NCI-H146 (cell line): ENCODE results near the gene PCDHGC3.

ENCODE experiments used
- DNase-seq: peaks from one replicate; lab custom pipeline; 2025; lab: John Stamatoyannopoulos, UW

Gene PCDHGC3

GRCh38 chr5:141508440-141508797 lies 32.7 kb downstream of the PCDHGC3 start:
- no peak for DNase-seq

- DNase-seq = no peak
These were observed 33.2 kb downstream of the PCDHGC3 start for GRCh38 chr5:141508798-141509611.

GRCh38 chr5:141510160-141510559 lies 34.4 kb downstream of the PCDHGC3 start:
- no peak for DNase-seq

DNA sequence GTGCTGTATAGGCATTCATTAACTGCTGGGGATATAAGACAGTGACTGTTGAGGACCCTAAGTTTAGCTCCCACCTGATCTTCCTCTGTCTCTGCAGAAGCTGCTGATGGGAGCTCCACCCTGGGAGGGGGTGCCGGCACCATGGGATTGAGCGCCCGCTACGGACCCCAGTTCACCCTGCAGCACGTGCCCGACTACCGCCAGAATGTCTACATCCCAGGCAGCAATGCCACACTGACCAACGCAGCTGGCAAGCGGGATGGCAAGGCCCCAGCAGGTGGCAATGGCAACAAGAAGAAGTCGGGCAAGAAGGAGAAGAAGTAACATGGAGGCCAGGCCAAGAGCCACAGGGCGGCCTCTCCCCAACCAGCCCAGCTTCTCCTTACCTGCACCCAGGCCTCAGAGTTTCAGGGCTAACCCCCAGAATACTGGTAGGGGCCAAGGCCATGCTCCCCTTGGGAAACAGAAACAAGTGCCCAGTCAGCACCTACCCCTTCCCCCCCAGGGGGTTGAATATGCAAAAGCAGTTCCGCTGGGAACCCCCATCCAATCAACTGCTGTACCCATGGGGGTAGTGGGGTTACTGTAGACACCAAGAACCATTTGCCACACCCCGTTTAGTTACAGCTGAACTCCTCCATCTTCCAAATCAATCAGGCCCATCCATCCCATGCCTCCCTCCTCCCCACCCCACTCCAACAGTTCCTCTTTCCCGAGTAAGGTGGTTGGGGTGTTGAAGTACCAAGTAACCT lies 35.3 kb downstream of the PCDHGC3 start:
- no peak for DNase-seq

- DNase-seq = no peak
These were observed 36.1 kb downstream of the PCDHGC3 start for GRCh38 chr5:141511771-141512325.

DNA sequence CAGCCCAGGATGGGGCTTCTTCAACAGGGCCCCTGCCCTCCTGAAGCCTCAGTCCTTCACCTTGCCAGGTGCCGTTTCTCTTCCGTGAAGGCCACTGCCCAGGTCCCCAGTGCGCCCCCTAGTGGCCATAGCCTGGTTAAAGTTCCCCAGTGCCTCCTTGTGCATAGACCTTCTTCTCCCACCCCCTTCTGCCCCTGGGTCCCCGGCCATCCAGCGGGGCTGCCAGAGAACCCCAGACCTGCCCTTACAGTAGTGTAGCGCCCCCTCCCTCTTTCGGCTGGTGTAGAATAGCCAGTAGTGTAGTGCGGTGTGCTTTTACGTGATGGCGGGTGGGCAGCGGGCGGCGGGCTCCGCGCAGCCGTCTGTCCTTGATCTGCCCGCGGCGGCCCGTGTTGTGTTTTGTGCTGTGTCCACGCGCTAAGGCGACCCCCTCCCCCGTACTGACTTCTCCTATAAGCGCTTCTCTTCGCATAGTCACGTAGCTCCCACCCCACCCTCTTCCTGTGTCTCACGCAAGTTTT lies 36.7 kb downstream of the PCDHGC3 start:
- peak; percentile 84 for DNase-seq

DNA sequence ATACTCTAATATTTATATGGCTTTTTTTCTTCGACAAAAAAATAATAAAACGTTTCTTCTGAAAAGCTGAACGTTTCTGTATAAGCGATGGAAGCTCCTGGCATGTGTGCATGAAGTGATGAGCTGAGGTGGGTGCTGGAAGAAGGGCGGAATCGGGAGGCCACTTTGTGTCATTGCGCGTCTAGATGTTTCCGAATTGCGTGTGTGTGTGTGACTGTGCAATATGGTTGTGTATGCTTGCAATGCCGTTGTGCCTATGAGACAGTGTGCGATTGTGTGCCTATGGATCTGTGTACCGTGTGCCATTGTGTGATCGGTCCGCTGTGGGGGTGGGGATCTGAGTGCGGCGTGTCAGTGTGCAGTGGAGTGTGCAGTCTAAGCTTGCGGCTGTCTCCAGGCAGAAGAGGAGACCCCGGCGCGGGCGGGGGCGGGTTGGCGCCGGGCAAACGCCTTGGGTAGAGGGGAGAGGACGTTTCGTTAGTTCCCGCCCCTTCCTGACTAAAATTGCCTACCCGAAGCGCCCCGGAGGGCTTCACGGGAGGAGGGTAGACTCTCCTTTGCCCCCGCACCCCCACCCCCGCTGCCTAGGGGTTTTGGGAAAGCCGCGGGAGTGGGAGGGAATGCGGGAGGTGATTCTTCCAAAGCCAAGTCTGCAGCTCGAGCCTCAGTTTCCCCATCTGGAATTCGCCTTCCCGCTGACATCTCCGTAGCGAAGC lies 37.3 kb downstream of the PCDHGC3 start:
- peak; percentile 59 for DNase-seq

DNA sequence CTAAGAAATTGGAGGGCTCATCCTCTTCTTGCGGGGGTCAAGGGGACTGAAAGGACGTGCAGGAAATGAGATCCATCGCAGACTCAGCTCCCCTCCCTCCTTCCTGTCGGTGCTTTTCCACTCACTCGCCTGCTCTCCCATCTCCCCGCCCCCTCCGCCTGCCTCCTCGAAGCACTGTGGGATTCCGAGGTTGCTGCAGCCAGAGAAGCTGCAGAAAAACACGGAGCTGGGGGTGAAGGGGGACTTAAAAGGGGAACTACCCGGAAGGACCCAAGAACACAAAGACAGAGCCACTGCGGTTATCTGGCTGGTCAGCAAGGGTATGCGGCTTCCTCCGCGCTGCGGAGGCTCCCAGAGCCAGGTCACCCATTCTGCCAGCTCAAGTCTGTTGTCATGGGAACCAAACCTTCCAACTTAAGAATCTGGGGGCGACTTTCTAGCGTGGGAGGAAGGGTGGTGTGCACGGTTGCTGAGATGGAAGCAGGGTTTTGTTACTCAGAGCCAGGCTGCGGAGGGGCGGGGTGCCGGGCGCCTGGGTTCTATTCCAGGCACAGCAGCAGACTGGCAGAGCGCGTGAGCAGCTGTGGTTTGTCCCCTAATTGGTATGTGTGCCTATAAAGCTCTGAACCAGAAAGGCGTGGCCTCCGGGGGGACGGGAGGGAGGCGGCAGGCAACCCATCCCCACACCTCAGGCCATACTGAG lies 38.0 kb downstream of the PCDHGC3 start:
- peak; percentile 79 for DNase-seq

GRCh38 chr5:141514330-141515133 lies 38.8 kb downstream of the PCDHGC3 start:
- no peak for DNase-seq

- DNase-seq = no peak
These were observed 39.4 kb downstream of the PCDHGC3 start for GRCh38 chr5:141515141-141515540.

DNA sequence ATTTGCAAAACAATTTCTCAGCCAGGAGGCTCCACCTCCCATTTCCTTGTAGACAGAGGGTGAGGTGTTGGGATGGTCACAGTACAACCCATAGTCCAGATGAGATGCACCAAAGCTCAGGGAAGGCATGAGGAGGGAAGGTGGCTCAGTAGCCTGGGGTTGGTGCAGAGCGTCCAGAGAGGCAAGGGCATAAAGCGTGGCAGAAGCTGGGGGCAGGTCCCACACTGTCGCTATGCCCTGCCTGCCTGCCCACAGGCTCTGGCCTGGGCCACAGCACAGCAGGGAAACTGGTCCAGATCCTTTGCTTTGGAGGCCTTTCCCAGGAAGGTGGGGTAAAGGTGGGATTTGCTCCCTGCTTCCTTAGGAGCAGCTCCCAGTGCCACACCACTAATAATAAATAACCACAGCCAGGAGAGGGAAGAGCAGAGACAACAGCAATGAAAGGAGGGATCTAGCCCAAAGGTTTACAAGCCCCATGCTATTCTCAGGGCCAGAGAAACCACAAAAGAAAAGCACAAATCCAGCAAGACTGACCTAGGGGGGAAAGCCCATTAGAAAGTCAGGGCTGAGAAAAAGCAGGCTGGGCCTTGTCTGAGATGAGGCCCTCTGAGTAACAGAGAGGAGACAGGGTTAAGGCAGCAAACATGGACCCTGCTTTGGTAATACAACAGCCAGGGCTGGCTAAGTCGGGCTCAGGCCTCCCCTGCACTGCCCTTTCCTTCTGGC lies 40.3 kb downstream of the PCDHGC3 start:
- DNase-seq = no peak

GRCh38 chr5:141516672-141517025 lies 40.9 kb downstream of the PCDHGC3 start:
- DNase-seq = no peak

- DNase-seq = no peak
These were observed 41.5 kb downstream of the PCDHGC3 start for GRCh38 chr5:141517312-141517711.

GRCh38 chr5:141517880-141518617 lies 42.3 kb downstream of the PCDHGC3 start:
- no peak for DNase-seq

DNA sequence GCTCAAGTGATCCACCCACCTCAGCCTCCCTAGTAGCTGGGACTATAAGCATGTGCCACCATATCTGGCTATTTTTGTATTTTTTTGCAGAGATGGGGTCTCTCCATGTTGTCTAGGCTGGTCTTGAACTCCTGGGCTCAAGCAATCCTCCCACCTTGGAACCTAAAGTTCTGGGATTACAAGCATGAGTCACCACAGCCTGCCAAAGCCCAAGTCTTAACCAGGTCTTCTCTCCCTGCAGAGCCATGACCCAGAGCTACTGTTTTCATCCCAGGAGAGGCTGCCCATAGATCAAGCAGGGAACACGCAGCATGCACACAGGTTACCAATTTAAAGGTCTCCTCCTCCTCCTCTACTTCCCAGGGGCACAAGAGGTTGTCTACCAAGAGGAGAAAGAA lies 42.9 kb downstream of the PCDHGC3 start:
- DNase-seq = no peak

DNA sequence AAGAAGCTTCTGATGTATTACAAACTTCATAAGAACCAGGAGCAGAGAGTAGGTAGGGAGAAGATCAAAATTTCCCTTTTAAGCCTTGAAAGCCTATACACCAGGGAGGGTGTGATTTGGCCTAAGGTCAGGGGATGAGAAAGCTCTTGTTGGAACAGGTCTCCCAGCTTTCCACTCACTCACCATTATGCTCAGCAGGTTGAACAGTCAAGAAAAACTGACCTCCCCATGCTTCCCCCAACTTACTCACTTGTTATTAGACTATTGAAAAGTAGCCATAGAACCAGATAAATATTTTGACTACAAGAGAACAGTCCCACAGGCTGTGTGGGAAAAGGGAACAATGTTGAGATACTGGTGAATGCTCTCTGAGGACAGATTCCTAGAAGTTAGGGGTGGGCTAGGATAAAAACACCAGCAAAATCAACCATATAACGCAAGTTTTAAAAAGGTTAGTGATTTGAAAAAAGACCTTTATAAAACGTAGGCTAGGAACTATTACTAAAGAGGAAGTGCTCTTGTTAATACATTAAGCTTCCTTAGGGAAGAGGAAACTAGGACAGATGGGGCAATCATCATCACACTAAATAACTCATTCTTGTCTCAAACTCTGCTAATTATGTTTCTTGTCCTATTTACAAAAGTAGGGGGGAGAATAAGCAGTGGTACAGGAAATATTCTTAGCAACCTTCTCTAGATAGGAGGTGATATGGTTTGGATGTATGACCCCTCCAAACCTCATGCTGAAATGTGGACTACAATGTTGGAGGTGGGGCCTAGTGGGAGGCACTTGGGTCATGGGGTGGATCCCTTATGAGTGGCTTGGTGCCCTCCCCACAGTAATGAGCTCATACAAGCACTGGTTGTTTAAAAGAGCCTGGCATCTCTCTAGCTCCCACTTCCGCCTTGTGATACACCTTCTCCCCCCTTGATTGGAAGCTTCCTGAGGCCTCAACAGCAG lies 44.1 kb downstream of the PCDHGC3 start:
- DNase-seq = no peak

GRCh38 chr5:141521244-141521781 lies 45.5 kb downstream of the PCDHGC3 start:
- DNase-seq = no peak

- DNase-seq = no peak
These were observed 46.5 kb downstream of the PCDHGC3 start for GRCh38 chr5:141522301-141522700.
